ENCODE data around the gene FAM120B.
"Not testable (repeated sequence)": the region's sequence is repeated elsewhere in the genome, so short reads cannot be mapped to it uniquely, and the experiment has no call there.

Gene FAM120B

DNA sequence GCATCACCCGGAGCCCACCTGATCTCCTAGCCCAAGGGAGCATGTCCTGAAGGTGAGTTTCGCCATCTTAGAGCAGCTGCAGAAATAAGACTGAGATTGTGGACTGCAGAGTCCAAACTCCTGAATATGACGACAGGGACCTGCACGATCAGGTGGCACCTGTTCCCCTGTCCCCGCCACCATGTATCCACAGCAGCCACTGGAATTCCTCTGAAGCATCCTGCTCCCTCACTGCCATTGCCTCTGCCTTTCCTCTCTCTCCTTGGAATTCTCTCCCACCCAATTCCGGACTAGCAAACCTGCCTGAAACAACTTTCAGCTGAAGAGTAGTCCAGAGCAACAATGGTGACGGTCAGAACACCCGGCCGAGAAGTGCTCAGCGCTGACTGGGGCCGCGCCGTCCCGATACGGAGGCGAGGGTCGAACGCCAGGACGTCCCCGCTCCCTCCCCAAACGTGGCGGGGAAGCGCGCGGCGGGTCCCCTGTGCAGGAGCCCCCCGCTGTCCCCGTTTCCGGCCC, 694 bp upstream of the FAM120B start:
- DNase-seq = no peak

DNA sequence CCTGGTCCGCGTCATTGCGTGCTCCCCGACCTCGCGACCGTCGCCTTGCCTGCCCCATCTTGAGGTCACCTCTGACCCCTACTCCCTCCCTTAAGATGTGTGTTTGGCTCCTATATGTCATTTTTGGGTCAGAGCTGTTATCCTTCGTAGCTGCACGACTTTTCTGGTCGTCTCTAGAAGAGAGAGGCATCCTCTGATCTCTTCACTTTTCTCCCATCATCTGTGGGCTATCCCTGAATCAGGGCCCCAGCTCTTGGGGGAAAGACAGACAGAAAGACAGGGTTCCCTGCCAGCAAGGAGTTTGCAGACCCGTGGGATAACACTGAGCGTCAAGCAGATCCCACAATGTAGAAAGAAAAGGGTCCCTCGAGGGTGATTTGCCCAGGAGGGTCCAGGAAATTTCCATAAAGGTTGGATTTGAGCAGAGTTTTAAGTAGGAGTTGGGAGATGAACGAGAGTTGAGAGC, 555 bp downstream of the FAM120B start:
- DNase-seq = no peak

DNA sequence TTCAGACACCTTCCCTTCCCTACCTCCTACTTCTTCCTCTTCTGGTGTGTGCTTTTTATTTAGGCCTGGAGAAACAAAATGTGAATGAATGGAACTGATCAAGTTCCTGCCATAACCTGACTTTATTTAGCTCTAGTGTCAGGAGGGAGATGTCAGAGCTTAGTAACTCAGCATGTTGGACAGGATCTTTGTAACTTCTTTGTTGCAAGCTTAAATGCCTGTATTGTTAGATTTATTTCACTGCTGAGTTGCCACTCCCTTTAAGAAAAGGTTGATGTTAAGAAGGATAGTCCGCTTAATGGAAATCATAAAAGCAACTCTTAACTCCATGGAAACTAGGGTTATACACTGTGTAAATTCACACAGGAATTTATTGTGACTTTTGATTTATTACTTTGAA, 2.2 kb downstream of the FAM120B start:
- DNase-seq = no peak

GRCh38 chr6:170311696-170312095, 5.1 kb downstream of the FAM120B start:
- no peak for DNase-seq

DNA sequence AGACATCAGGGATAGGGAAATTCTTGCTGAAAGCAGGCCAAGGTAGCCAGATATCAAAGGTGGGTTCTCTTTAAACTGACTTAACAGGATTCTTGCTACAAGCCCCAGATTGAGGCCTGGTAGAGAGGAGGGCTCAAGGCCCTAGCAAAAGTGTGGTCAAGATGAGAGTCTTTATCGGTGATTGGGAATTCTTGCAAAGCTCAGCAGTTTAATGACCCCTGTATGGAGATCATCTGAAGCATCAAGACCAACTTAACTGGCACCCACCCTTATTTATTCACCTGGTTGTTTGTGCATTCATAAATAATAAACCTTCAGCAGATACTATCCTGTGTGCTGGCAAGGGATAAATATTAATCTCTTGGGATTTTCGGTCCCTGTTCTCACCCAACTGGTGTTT, 6.3 kb downstream of the FAM120B start:
- no peak for DNase-seq

DNA sequence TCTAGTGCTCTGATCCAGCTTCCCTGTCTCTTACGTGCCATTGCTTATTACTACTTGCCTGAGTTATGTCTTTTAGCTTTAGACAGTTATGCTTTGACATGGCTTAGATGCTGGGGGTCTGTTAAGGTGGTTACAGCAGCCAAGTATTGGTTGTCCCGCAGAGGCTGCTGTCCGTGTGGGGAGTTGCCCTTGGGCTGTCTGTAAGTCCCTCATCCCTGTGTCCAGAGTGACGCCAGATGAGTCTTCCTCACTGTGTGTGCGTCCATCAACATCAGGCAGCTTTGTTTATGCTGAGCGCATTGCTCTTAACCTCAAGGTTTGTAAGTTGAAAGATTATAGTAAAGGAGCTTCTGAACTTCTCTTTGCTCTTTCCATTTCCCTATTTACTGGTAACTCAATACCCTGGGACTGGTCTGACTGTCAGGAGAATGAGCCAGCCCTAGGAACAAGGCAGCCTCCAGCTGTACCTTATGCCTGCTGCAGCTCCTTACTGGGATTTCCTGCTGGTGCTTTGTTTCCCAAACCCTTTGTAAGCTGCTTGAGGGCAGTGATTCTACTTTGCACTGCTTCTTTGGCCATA, 7.2 kb downstream of the FAM120B start:
- no peak for DNase-seq

DNA sequence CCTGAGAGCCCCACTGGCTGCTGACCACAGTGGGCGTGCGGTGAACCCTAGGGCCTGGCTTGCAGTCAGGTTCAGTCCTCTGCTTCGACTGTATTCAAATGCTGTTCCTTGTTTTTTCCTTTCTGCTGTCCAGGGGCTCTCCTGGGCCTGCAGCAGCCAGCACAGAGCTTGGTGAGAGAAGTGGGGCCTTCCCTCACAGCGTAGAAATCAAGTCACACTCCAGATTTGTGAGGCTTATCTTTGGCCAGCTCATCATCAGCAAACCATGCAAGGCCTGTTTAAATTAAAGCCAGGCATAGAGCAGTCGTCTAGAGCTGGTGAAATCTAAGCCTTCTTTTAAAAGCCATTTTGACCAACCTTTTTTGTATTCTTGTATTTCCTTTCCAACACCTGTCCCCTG, 8.4 kb downstream of the FAM120B start:
- no peak for DNase-seq

GRCh38 chr6:170316071-170316470, 9.5 kb downstream of the FAM120B start:
- no peak for DNase-seq

- no peak for DNase-seq
These were observed 10.5 kb downstream of the FAM120B start for GRCh38 chr6:170317076-170317475.

- no peak for DNase-seq
These were observed 11.2 kb downstream of the FAM120B start for GRCh38 chr6:170317718-170318117.

- no peak for DNase-seq
These were observed 22.8 kb downstream of the FAM120B start for GRCh38 chr6:170329321-170329720.

- DNase-seq = not testable (repeated sequence)
These were observed 28.6 kb downstream of the FAM120B start for GRCh38 chr6:170335199-170335598.

DNA sequence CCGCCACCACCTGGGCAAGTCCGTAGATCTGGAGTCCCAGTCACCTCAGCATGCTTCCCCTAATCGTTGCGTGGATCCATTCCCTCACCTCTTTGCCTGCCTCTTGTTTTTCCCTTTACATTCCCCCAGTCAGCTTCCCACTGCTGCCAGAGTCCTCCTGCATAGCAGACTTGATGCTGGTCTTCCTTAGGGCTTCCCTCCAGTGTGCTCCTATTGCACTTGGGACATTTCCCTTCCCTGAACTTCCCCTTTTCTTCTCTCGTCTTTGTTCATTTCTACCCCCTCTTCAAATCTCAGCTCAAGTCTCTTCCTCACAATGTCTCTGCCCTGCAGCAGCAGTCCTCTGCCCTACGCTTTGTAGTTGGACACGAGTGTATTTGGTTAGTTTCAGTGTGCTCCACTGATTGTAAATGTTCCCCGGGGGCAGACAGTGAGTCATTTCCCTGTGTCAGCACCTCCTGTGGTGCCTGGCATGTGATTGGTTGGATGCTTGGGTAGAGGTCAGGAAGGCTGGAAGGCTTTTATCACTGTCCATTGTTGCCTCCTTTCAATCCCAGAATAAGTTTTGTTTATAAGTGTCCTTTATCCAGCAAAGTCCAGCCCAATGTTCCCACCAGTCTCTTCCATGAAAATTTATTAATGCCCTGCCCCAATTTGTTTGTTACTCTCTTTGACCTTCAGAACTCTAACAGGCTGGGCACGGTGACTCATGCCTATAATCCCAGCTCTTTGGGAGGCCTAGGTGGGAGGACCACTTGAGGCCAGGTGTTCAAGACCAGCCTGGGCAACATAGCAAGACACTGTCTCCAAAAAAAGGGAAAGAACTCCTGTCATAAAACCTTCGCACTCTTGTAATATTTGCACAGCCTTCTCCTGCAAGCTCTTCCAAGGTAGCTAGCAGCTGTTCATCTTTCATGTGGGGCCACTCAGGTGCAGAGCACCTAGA, 38.3 kb downstream of the FAM120B start:
- DNase-seq = no peak

- no peak for DNase-seq
These were observed 39.1 kb downstream of the FAM120B start for GRCh38 chr6:170345662-170346061.

- no peak for DNase-seq
These were observed 40.1 kb downstream of the FAM120B start for GRCh38 chr6:170346649-170347048.

DNA sequence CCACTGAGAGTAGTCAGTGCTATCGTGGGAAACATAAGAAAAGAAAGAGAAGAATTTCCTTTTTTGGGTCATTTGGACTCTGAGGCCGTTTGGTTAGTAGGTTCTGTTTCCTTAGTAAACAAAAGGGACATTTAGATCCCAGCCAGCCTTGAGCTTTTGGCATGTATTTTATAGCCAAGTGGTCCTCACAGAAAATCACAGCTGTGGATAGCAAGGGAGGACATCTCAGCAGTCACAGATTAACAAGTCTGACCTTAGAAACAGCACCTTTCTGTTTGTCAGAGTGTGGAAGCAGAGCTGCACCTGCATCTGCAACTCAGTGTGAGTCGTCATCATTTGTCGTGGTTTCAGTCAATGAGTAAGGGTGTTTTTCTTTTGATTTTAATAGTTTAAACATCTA, 40.5 kb downstream of the FAM120B start:
- DNase-seq = no peak

DNA sequence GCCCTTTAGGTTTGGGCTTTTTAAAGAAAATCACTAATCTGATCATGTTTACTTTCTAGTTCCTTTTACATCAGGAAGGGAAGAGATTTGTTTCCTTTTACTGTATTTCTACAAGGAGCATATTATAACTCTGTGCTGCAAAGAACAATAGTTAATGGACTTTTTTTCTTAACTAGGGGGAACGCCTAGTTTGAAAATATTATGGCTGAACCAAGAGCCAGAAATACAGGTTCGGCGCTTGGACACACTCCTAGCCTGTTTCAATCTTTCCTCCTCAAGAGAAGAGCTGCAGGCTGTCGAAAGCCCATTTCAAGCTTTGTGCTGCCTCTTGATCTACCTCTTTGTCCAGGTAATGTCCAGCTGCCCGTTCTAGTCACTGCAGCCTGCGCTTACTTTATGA, 41.4 kb downstream of the FAM120B start:
- no peak for DNase-seq

- DNase-seq = not testable (repeated sequence)
These were observed 44.9 kb downstream of the FAM120B start for GRCh38 chr6:170351456-170351855.

DNA sequence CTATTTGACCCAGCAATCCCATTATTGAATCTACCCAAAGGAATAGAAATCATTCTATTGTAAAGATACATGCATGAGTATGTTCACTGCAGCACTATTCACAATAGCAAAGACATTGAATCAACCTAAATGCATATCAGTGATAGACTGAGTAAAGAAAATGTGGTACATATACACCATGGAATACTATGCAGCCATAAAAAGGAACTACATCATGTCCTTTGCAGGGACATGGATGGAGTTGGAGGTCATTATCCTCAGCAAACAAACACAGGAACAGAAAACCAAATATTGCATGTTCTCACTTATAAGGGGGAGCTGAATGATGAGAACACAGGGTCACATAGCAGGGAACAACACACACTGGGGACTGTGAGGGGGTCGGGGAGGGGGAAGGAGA, 48.6 kb downstream of the FAM120B start:
- DNase-seq = not testable (repeated sequence)

DNA sequence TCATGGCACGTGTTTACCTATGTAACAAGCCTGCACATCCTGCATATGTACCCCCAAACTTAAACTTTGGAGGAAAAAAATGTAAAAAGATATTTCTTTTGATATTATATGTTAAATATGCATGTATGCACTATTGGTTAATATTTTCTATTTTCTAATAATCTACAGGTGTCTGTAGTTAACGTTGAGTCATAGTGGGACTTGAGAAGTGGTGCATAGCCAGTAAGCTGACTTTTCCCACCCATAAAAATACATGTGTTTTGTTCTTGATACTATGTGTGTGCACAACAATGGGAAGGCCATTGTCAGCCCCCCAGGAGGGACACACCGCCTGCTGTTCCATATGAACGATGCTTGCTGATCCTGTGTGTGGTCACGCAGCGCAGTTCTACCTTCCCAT, 49.1 kb downstream of the FAM120B start:
- no peak for DNase-seq

GRCh38 chr6:170357812-170358211, 51.3 kb downstream of the FAM120B start:
- DNase-seq = no peak

GRCh38 chr6:170358496-170358895, 51.9 kb downstream of the FAM120B start:
- DNase-seq = no peak

- DNase-seq = no peak
These were observed 53.9 kb downstream of the FAM120B start for GRCh38 chr6:170360476-170360875.

DNA sequence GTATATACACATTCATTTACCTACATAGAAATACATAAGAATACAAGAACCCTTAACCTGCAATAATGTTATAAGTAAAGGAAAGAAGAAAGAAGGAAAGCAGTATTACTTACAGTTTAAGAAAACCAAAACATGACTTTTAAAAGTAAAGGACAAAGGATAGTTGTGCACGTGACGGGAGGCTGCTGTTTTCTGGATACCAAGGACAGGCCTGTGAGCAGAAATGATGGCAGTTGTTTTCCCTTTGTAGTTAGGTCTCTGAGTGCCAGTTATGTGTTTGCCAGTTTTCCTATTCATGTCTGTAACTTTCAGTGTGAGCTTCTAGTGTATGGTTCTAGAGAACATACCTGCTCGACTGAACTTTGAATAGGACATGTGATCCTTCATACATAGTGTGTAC, 54.8 kb downstream of the FAM120B start:
- DNase-seq = no peak

All from CD4-positive, alpha-beta T cell treated with Interleukin-17A for 1 hour (primary cell).